ENCODE measurements around the gene NPAS4. TPM values are rescaled to one million over a fixed set of nuclear protein-coding genes. Genes with fewer than 3 reads are reported as not detected.
"Not testable (repeated sequence)": the region's sequence is repeated elsewhere in the genome, so short reads cannot be mapped to it uniquely, and the experiment has no call there.

The NPAS4 gene
- total RNA-seq, 1 donor from 2014 or later, result 0.20 TPM

DNA sequence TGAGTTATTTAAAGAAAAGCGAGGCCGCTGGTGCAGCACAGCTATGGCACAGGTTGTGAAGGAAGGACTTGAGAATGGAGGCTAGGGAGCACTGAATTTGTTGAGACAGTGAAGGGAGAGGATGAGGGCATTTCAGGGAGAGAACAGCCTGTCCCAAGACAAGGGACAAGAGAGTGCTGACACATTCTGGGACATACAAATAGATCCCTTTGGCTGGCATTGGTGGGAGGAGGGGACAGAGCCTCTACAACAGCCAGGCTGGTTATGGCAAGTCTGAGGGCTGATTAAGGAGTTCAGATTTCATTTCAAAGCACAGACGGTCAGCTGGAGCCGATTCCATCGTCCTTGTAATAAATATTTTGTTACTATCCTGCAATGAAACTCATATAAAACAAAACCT, 47.6 kb upstream of the NPAS4 start:
- H3K79me2 ChIP-seq (ENCODE audit: insufficient read depth, low read length), result no peaks in the 10 kb centered on the region
- no peak for FAIRE-seq
- H3K9ac ChIP-seq (ENCODE audit: low read length), result no peak overlapping the region
- no peak for DNase-seq (ENCODE audit: low read depth)
- no peak overlapping the region for H2AFZ ChIP-seq (ENCODE audit: low read depth, low read length)
- no peak overlapping the region for H3K27ac ChIP-seq (ENCODE audit: low read depth, low read length)
- H3K9me3 ChIP-seq (ENCODE audit: insufficient read depth, low read depth, low read length), result no peaks in the 10 kb centered on the region
- no peak overlapping the region for H3K4me2 ChIP-seq (ENCODE audit: low read length)
- no peak overlapping the region for H3K4me3 ChIP-seq (ENCODE audit: insufficient read depth, low read depth, low read length)
- H3K36me3 ChIP-seq (ENCODE audit: insufficient read depth, low read length), result no peaks in the 10 kb centered on the region
- peaks cover 12% of the 10 kb centered on the region for H3K4me1 ChIP-seq (ENCODE audit: insufficient read depth, low read length)
- TF ChIP-seq, protein P1, sequence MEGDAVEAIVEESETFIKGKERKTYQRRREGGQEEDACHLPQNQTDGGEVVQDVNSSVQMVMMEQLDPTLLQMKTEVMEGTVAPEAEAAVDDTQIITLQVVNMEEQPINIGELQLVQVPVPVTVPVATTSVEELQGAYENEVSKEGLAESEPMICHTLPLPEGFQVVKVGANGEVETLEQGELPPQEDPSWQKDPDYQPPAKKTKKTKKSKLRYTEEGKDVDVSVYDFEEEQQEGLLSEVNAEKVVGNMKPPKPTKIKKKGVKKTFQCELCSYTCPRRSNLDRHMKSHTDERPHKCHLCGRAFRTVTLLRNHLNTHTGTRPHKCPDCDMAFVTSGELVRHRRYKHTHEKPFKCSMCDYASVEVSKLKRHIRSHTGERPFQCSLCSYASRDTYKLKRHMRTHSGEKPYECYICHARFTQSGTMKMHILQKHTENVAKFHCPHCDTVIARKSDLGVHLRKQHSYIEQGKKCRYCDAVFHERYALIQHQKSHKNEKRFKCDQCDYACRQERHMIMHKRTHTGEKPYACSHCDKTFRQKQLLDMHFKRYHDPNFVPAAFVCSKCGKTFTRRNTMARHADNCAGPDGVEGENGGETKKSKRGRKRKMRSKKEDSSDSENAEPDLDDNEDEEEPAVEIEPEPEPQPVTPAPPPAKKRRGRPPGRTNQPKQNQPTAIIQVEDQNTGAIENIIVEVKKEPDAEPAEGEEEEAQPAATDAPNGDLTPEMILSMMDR (IDR thresholded peaks at IDR 0.05; ENCODE audit: insufficient read depth, low read depth, low read length), result no peak
- TF ChIP-seq EZH2 (IDR thresholded peaks at IDR 0.05; ENCODE audit: insufficient read depth, low read length), result no peak
- H3K36me3 Mint-ChIP-seq (ENCODE audit: low read depth, unreplicated experiment), result no peaks in the 10 kb centered on the region
- H3K27me3 Mint-ChIP-seq (ENCODE audit: low read depth, unreplicated experiment), result no peaks in the 10 kb centered on the region
- H3K4me3 Mint-ChIP-seq (ENCODE audit: unreplicated experiment), result no peak overlapping the region
- no peak overlapping the region for H3K27ac Mint-ChIP-seq (ENCODE audit: unreplicated experiment)
- peaks cover 10% of the 10 kb centered on the region for H3K4me1 Mint-ChIP-seq (ENCODE audit: low read depth, unreplicated experiment)
- peaks cover 16% of the 10 kb centered on the region for H3K27me3 ChIP-seq (ENCODE audit: insufficient read depth, low read length)
- H3K9me3 Mint-ChIP-seq (ENCODE audit: unreplicated experiment), result no peaks in the 10 kb centered on the region
- no peaks in the 10 kb centered on the region for H4K20me1 ChIP-seq (ENCODE audit: insufficient read depth, low read length)

- DNase-seq (ENCODE audit: low read depth); H3K4me1 Mint-ChIP-seq (ENCODE audit: low read depth, unreplicated experiment); H3K4me3 Mint-ChIP-seq (ENCODE audit: unreplicated experiment); H3K4me2 ChIP-seq (ENCODE audit: low read length); H3K36me3 Mint-ChIP-seq (ENCODE audit: low read depth, unreplicated experiment); H3K9me3 Mint-ChIP-seq (ENCODE audit: unreplicated experiment); H3K4me3 ChIP-seq (ENCODE audit: insufficient read depth, low read depth, low read length); H3K9ac ChIP-seq (ENCODE audit: low read length); H4K20me1 ChIP-seq (ENCODE audit: insufficient read depth, low read length); H3K36me3 ChIP-seq (ENCODE audit: insufficient read depth, low read length); H2AFZ ChIP-seq (ENCODE audit: low read depth, low read length); H3K9me3 ChIP-seq (ENCODE audit: insufficient read depth, low read depth, low read length); H3K27me3 Mint-ChIP-seq (ENCODE audit: low read depth, unreplicated experiment); H3K27ac Mint-ChIP-seq (ENCODE audit: unreplicated experiment); H3K79me2 ChIP-seq (ENCODE audit: insufficient read depth, low read length); FAIRE-seq; H3K27ac ChIP-seq (ENCODE audit: low read depth, low read length): not testable (repeated sequence)
- H3K27me3 ChIP-seq (ENCODE audit: insufficient read depth, low read length), result peaks cover 16% of the 10 kb centered on the region
- peaks cover 12% of the 10 kb centered on the region for H3K4me1 ChIP-seq (ENCODE audit: insufficient read depth, low read length)
These were observed 47.0 kb upstream of the NPAS4 start for GRCh38 chr11:66373690-66374287.

DNA sequence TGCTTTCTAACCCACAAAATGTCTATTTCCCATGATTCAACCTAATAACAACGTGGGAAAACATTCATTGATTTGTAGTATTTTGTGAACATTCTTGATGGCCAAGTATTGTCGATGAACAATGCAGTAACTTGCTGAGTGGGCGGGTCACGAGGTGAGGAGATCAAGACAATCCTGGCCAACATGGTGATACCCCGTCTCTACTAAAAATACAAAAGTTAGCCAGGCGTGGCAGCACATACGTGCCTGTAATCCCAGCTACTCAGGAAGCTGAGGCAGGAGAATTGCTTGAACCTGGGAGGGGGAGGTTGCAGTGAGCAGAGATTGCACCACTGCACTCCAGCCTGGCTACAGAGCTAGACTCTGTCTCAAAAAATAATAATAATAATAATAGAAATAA, 40.6 kb upstream of the NPAS4 start:
- H3K27ac Mint-ChIP-seq (ENCODE audit: unreplicated experiment); H3K9ac ChIP-seq (ENCODE audit: low read length); H3K36me3 Mint-ChIP-seq (ENCODE audit: low read depth, unreplicated experiment); H3K79me2 ChIP-seq (ENCODE audit: insufficient read depth, low read length); H3K36me3 ChIP-seq (ENCODE audit: insufficient read depth, low read length); H3K4me1 ChIP-seq (ENCODE audit: insufficient read depth, low read length); DNase-seq (ENCODE audit: low read depth); H3K4me1 Mint-ChIP-seq (ENCODE audit: low read depth, unreplicated experiment); H3K27me3 ChIP-seq (ENCODE audit: insufficient read depth, low read length); H3K4me3 Mint-ChIP-seq (ENCODE audit: unreplicated experiment); H3K27me3 Mint-ChIP-seq (ENCODE audit: low read depth, unreplicated experiment); H2AFZ ChIP-seq (ENCODE audit: low read depth, low read length); H3K27ac ChIP-seq (ENCODE audit: low read depth, low read length); H4K20me1 ChIP-seq (ENCODE audit: insufficient read depth, low read length); H3K9me3 Mint-ChIP-seq (ENCODE audit: unreplicated experiment); FAIRE-seq; H3K4me2 ChIP-seq (ENCODE audit: low read length); H3K9me3 ChIP-seq (ENCODE audit: insufficient read depth, low read depth, low read length); H3K4me3 ChIP-seq (ENCODE audit: insufficient read depth, low read depth, low read length): not testable (repeated sequence)

DNA sequence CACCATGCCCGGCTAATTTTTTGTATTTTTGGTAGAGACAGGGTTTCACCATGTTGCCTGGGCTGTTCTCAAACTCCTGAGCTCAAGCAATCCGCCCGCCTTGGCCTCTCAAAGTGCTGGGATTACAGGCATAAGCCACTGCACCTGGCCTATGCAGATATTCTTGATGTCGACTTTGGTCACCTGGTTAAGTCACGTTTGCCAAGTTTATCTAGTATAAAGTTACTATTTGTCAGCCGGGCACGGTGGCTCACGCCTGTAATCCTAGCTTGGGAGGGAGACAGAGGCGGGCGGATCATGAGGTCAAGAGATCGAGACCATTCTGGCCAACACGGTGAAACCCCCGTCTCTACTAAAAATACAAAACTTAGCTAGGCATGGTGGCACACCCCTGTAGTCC, 36.5 kb upstream of the NPAS4 start:
- FAIRE-seq, result not testable (repeated sequence)

More for the DNA sequence above, 36.5 kb upstream of the NPAS4 start:
- H3K27ac Mint-ChIP-seq (ENCODE audit: unreplicated experiment); DNase-seq (ENCODE audit: low read depth); H3K4me3 Mint-ChIP-seq (ENCODE audit: unreplicated experiment); H3K4me1 ChIP-seq (ENCODE audit: insufficient read depth, low read length); H3K4me2 ChIP-seq (ENCODE audit: low read length); H3K4me1 Mint-ChIP-seq (ENCODE audit: low read depth, unreplicated experiment); H3K27me3 Mint-ChIP-seq (ENCODE audit: low read depth, unreplicated experiment); H3K36me3 Mint-ChIP-seq (ENCODE audit: low read depth, unreplicated experiment); H3K79me2 ChIP-seq (ENCODE audit: insufficient read depth, low read length); H3K9me3 ChIP-seq (ENCODE audit: insufficient read depth, low read depth, low read length); H3K27me3 ChIP-seq (ENCODE audit: insufficient read depth, low read length); H4K20me1 ChIP-seq (ENCODE audit: insufficient read depth, low read length); H3K4me3 ChIP-seq (ENCODE audit: insufficient read depth, low read depth, low read length); H2AFZ ChIP-seq (ENCODE audit: low read depth, low read length); H3K27ac ChIP-seq (ENCODE audit: low read depth, low read length); H3K9ac ChIP-seq (ENCODE audit: low read length); H3K36me3 ChIP-seq (ENCODE audit: insufficient read depth, low read length); H3K9me3 Mint-ChIP-seq (ENCODE audit: unreplicated experiment): not testable (repeated sequence)
